ENCODE results near the gene AMPH. TPM values are rescaled to one million over a fixed set of nuclear protein-coding genes. Genes with fewer than 3 reads are reported as not detected.

AMPH gene
- total RNA-seq, 1 experiment from 2014 or later: 9.0 TPM

GRCh38 chr7:38482521-38482920, 148.7 kb downstream of the AMPH start (continued):
- TF ChIP-seq PRDM15 (CRISPR knock-in tag; IDR thresholded peaks at IDR 0.05): no peak

- CTCF ChIA-PET: interaction anchor here (1.7 kb wide), 1 partner anchor 56 kb away, joined by 3 read pairs; no protein-coding TSS in a partner anchor
- no peak overlapping the region for H3K4me3 Mint-ChIP-seq
- POLR2A ChIA-PET: no interaction called here
- H3K4me1 Mint-ChIP-seq: peaks cover 2% of the 10 kb centered on the region; the same call in 1 of the 2 replicates
- no peak for TF ChIP-seq ZNF416 (CRISPR knock-in tag; IDR thresholded peaks at IDR 0.05)
- no peak for TF ChIP-seq GABPB1 (CRISPR knock-in tag; IDR thresholded peaks at IDR 0.05)
- no peak for TF ChIP-seq CTCF (IDR thresholded peaks at IDR 0.05)
- no peak for TF ChIP-seq USF2 (CRISPR knock-in tag; IDR thresholded peaks at IDR 0.05)
- no peak for TF ChIP-seq FOXK1 (CRISPR knock-in tag; IDR thresholded peaks at IDR 0.05)
- TF ChIP-seq ZNF219 (CRISPR knock-in tag; IDR thresholded peaks at IDR 0.05; ENCODE audit: borderline replicate concordance): no peak
- TF ChIP-seq TCF7 (CRISPR knock-in tag; IDR thresholded peaks at IDR 0.05; ENCODE audit: low read depth): no peak
- TF ChIP-seq ELF4 (CRISPR knock-in tag; IDR thresholded peaks at IDR 0.05; ENCODE audit: low read depth): no peak
- TF ChIP-seq NFYB (CRISPR knock-in tag; conservative IDR thresholded peaks at IDR 0.05; ENCODE audit: low read depth): no peak
- H3K36me3 Mint-ChIP-seq: no peaks in the 10 kb centered on the region
- H3K9me3 Mint-ChIP-seq: peaks cover 10% of the 10 kb centered on the region
- no peak overlapping the region for H3K27ac Mint-ChIP-seq
- no peak for ATAC-seq
- DNase-seq (ENCODE audit: low spot score): no peak
- no peaks in the 10 kb centered on the region; the same call in 1 of the 2 replicates for H3K27me3 Mint-ChIP-seq (ENCODE audit: low read depth)
These were observed 149.8 kb downstream of the AMPH start for GRCh38 chr7:38481401-38481800.

GRCh38 chr7:38478404-38478803, 152.8 kb downstream of the AMPH start:
- no peak overlapping the region for H3K4me3 Mint-ChIP-seq
- TF ChIP-seq ATF2 (CRISPR knock-in tag; IDR thresholded peaks at IDR 0.05; ENCODE audit: borderline replicate concordance, low read depth) (no peak), SP1 (CRISPR knock-in tag; conservative IDR thresholded peaks at IDR 0.05) (no peak), GRHL2 (CRISPR knock-in tag; IDR thresholded peaks at IDR 0.05; ENCODE audit: insufficient replicate concordance, severe bottlenecking) (no peak), ZNF121 (CRISPR knock-in tag; IDR thresholded peaks at IDR 0.05) (no peak), HMGA2 (CRISPR knock-in tag; IDR thresholded peaks at IDR 0.05) (no peak), ZBTB43 (CRISPR knock-in tag; IDR thresholded peaks at IDR 0.05) (no peak)
- no peaks in the 10 kb centered on the region for H3K36me3 Mint-ChIP-seq
- POLR2A ChIA-PET: no interaction called here
- ATAC-seq (no peak), DNase-seq (ENCODE audit: low spot score) (no peak)
- no peak overlapping the region for H3K27ac Mint-ChIP-seq
- no peaks in the 10 kb centered on the region; the same call in 1 of the 2 replicates for H3K9me3 Mint-ChIP-seq
- no peaks in the 10 kb centered on the region for H3K27me3 Mint-ChIP-seq (ENCODE audit: low read depth)
- CTCF ChIA-PET: interaction anchor here (0.7 kb wide), 1 partner anchor 181 kb away, joined by 3 read pairs; no protein-coding TSS in a partner anchor
- peaks cover 2% of the 10 kb centered on the region; the same call in 1 of the 2 replicates for H3K4me1 Mint-ChIP-seq
